Measurements from ENCODE around the gene KLF17. TPM values are rescaled to one million over a fixed set of nuclear protein-coding genes. Genes with fewer than 3 reads are reported as not detected.

KLF17 gene, protein sequence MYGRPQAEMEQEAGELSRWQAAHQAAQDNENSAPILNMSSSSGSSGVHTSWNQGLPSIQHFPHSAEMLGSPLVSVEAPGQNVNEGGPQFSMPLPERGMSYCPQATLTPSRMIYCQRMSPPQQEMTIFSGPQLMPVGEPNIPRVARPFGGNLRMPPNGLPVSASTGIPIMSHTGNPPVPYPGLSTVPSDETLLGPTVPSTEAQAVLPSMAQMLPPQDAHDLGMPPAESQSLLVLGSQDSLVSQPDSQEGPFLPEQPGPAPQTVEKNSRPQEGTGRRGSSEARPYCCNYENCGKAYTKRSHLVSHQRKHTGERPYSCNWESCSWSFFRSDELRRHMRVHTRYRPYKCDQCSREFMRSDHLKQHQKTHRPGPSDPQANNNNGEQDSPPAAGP
- total RNA-seq, result not detected

GRCh38 chr1:44118682-44119081 lies at the start of gene KLF17:
Gene KLF17 (plus strand): TSS chr1:44118821. CDS start chr1:44118908, 87 bp downstream.

DNA sequence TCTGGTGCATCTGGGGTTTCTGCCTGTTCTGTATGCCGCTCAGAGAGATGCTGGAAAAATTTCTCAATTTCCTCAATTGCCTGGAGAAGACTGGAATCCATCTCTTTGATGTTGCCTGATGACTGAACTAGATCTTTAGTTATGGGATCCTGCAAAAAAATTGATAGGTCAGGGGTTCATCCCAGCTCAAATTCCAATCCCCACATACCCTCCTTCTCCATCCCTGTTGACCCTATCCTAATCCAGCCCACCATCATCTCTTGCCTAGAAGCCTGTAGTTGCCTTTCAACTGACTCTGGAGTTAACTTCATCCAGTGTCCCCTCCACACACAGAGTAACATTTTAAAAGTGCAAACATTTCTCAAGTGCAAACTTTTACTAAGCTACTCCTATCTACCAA lies 22.9 kb downstream of the KLF17 start, which contains the start of gene KLF18:
KLF18 (minus strand) TSS at position 101 of the 400 bp plus-strand sequence; CDS start at position 101, 0 bp downstream.

Small RNAs within 50 kb of the gene (small RNA-seq; reads per million reads assigned to genes)
- gene AL035417.1 (0 reads per million in 2 donors), gene OOSP1P1 (0 reads per million in 2 donors), gene RF00019 (0 reads per million in 2 donors), gene RN7SL479P (0 reads per million in 2 donors)

Other genes with a start within 250 kb of the KLF17 start
- not detected for gene ARTN, start 185.0 kb upstream of the KLF17 start, total RNA-seq
- gene IPO13, start 171.9 kb upstream of the KLF17 start, total RNA-seq, result 10 to 100 TPM; 34.6 to 49.2 TPM
- 10 to 100 TPM; 23.4 to 40.0 TPM for gene DPH2, start 148.8 kb upstream of the KLF17 start, total RNA-seq
- 100 to 1,000 TPM; 186 to 246 TPM for gene ATP6V0B, start 143.9 kb upstream of the KLF17 start, total RNA-seq
- 10 to 100 TPM; 38.5 to 55.3 TPM for gene B4GALT2, start 139.6 kb upstream of the KLF17 start, total RNA-seq
- gene CCDC24, start 127.2 kb upstream of the KLF17 start, total RNA-seq, result 1 to 10 TPM; 3.3 to 3.8 TPM
- gene SLC6A9, start 87.4 kb upstream of the KLF17 start, total RNA-seq, result 1 to 10 TPM; 1.7 to 2.1 TPM
- not detected for gene KLF18, start 22.8 kb downstream of the KLF17 start, total RNA-seq
- gene DMAP1, start 94.7 kb downstream of the KLF17 start, total RNA-seq, result 10 to 100 TPM; 12.7 to 16.3 TPM
- gene ERI3, start 236.4 kb downstream of the KLF17 start, total RNA-seq, result 10 to 100 TPM; 48.9 to 54.6 TPM